Activated T-cell treated with anti-CD3 and anti-CD28 coated beads, Interleukin-2, amount 50 U/mL, for 24 hours (primary cell): ENCODE measurements around the gene CDC25C.
A peak's percentile ranks its signal among the peaks of the same experiment; 100 is the strongest.
"Not testable (repeated sequence)": the region's sequence is repeated elsewhere in the genome, so short reads cannot be mapped to it uniquely, and the experiment has no call there.

ENCODE experiments used
- DNase-seq: peaks from one replicate; pipeline ENCODE4 v3.0.0-alpha.2; 2020
- H3K27ac Mint-ChIP-seq: 2 replicates; pipeline ENCODE4 v1.8.0; 2020; ENCODE audit warnings: mild to moderate bottlenecking, mixed read lengths
- H3K27me3 Mint-ChIP-seq: 2 replicates; pipeline ENCODE4 v1.8.0; 2020; ENCODE audit warnings: mixed read lengths
- H3K36me3 Mint-ChIP-seq: 2 replicates; pipeline ENCODE4 v1.8.0; 2020; ENCODE audit warnings: low read depth, mixed read lengths
- H3K4me1 Mint-ChIP-seq: 2 replicates; pipeline ENCODE4 v1.8.0; 2020; ENCODE audit warnings: low read depth, mixed read lengths
- H3K4me3 Mint-ChIP-seq: 2 replicates; pipeline ENCODE4 v1.8.0; 2020; ENCODE audit warnings: mild to moderate bottlenecking, moderate library complexity, mixed read lengths
- H3K9me3 Mint-ChIP-seq: 2 replicates; pipeline ENCODE4 v1.8.0; 2020; ENCODE audit warnings: mixed read lengths

CDC25C gene

GRCh38 chr5:138275379-138275782 lies 56.2 kb downstream of the CDC25C start:
- no peak for DNase-seq
- Mint-ChIP-seq H3K4me1 (peaks cover 12% of the 10 kb centered on the region), H3K36me3 (no peaks in the 10 kb centered on the region), H3K27ac (no peak overlapping the region), H3K27me3 (peaks cover 40% of the 10 kb centered on the region), H3K4me3 (no peak overlapping the region), H3K9me3 (no peaks in the 10 kb centered on the region)

GRCh38 chr5:138274189-138274853 lies 57.3 kb downstream of the CDC25C start, which contains the start of gene GFRA3:
Gene GFRA3, minus strand, starts transcription at chr5:138274621. Its CDS starts 197 bp downstream, at chr5:138274424.
- DNase-seq, result peak; percentile 34
- Mint-ChIP-seq H3K27me3 (peaks cover 40% of the 10 kb centered on the region), H3K4me3 (peak within 1 kb of the TSS; percentile 49), H3K9me3 (no peaks in the 10 kb centered on the region), H3K36me3 (no peaks in the 10 kb centered on the region), H3K4me1 (peaks cover 12% of the 10 kb centered on the region), H3K27ac (no peak within 1 kb of the TSS)

GRCh38 chr5:138273834-138274188 lies 57.8 kb downstream of the CDC25C start:
- no peak overlapping the region for H3K27ac Mint-ChIP-seq
- no peak for DNase-seq
- peaks cover 43% of the 10 kb centered on the region for H3K27me3 Mint-ChIP-seq
- peak overlapping the region; percentile 49 for H3K4me3 Mint-ChIP-seq
- H3K9me3 Mint-ChIP-seq, result no peaks in the 10 kb centered on the region
- no peaks in the 10 kb centered on the region for H3K36me3 Mint-ChIP-seq
- H3K4me1 Mint-ChIP-seq, result peaks cover 12% of the 10 kb centered on the region

GRCh38 chr5:138272681-138273080 lies 58.9 kb downstream of the CDC25C start:
- H3K36me3 Mint-ChIP-seq, result no peaks in the 10 kb centered on the region
- DNase-seq, result no peak
- H3K27me3 Mint-ChIP-seq, result peaks cover 45% of the 10 kb centered on the region
- no peak overlapping the region for H3K4me3 Mint-ChIP-seq
- H3K27ac Mint-ChIP-seq, result no peak overlapping the region
- peaks cover 12% of the 10 kb centered on the region for H3K4me1 Mint-ChIP-seq
- no peaks in the 10 kb centered on the region for H3K9me3 Mint-ChIP-seq

GRCh38 chr5:138271281-138271680 lies 60.3 kb downstream of the CDC25C start:
- peaks cover 12% of the 10 kb centered on the region for H3K4me1 Mint-ChIP-seq
- H3K9me3 Mint-ChIP-seq, result no peaks in the 10 kb centered on the region
- no peak for DNase-seq
- H3K27me3 Mint-ChIP-seq, result peaks cover 46% of the 10 kb centered on the region
- no peaks in the 10 kb centered on the region for H3K36me3 Mint-ChIP-seq
- H3K27ac Mint-ChIP-seq, result no peak overlapping the region
- no peak overlapping the region for H3K4me3 Mint-ChIP-seq

GRCh38 chr5:138264183-138264582 lies 67.4 kb downstream of the CDC25C start:
- Mint-ChIP-seq H3K27ac (no peak overlapping the region), H3K36me3 (no peaks in the 10 kb centered on the region), H3K4me3 (no peak overlapping the region), H3K27me3 (peaks cover 20% of the 10 kb centered on the region), H3K9me3 (no peaks in the 10 kb centered on the region), H3K4me1 (peaks cover 7% of the 10 kb centered on the region)
- DNase-seq, result no peak

- no peak for DNase-seq
- no peak overlapping the region for H3K4me3 Mint-ChIP-seq
- H3K9me3 Mint-ChIP-seq, result no peaks in the 10 kb centered on the region
- no peaks in the 10 kb centered on the region for H3K36me3 Mint-ChIP-seq
- H3K27ac Mint-ChIP-seq, result peak overlapping the region; percentile 7
- peaks cover 7% of the 10 kb centered on the region for H3K4me1 Mint-ChIP-seq
- peaks cover 16% of the 10 kb centered on the region for H3K27me3 Mint-ChIP-seq
Observed at GRCh38 chr5:138263581-138263980, 68.0 kb downstream of the CDC25C start.

- no peaks in the 10 kb centered on the region for H3K36me3 Mint-ChIP-seq
- no peaks in the 10 kb centered on the region for H3K9me3 Mint-ChIP-seq
Observed at GRCh38 chr5:138258704-138259292, 72.8 kb downstream of the CDC25C start.

GRCh38 chr5:138257583-138257982 lies 74.0 kb downstream of the CDC25C start:
- H3K36me3 Mint-ChIP-seq, result no peaks in the 10 kb centered on the region
- no peaks in the 10 kb centered on the region for H3K9me3 Mint-ChIP-seq
- no peak for DNase-seq
- H3K4me3 Mint-ChIP-seq, result no peak overlapping the region
- no peaks in the 10 kb centered on the region for H3K4me1 Mint-ChIP-seq
- H3K27me3 Mint-ChIP-seq, result no peaks in the 10 kb centered on the region
- H3K27ac Mint-ChIP-seq, result no peak overlapping the region

More at GRCh38 chr5:138258704-138259292, 72.8 kb downstream of the CDC25C start:
- no peak for DNase-seq
- Mint-ChIP-seq H3K27ac (no peak overlapping the region), H3K4me1 (peaks cover 5% of the 10 kb centered on the region), H3K4me3 (no peak overlapping the region), H3K27me3 (no peaks in the 10 kb centered on the region)

GRCh38 chr5:138252944-138253343 lies 78.7 kb downstream of the CDC25C start:
- Mint-ChIP-seq H3K9me3 (no peaks in the 10 kb centered on the region), H3K4me3 (no peak overlapping the region)

GRCh38 chr5:138247800-138248199 lies 83.8 kb downstream of the CDC25C start:
- not testable (repeated sequence) for H3K27ac Mint-ChIP-seq, H3K4me3 Mint-ChIP-seq

More at GRCh38 chr5:138252944-138253343, 78.7 kb downstream of the CDC25C start:
- DNase-seq, result no peak
- Mint-ChIP-seq H3K27ac (no peak overlapping the region), H3K36me3 (no peaks in the 10 kb centered on the region), H3K4me1 (no peaks in the 10 kb centered on the region), H3K27me3 (peaks cover 4% of the 10 kb centered on the region)

GRCh38 chr5:138246822-138247221 lies 84.8 kb downstream of the CDC25C start:
- Mint-ChIP-seq H3K4me3 (no peak overlapping the region), H3K27ac (no peak overlapping the region), H3K9me3 (no peaks in the 10 kb centered on the region), H3K36me3 (no peaks in the 10 kb centered on the region), H3K4me1 (peaks cover 2% of the 10 kb centered on the region), H3K27me3 (peaks cover 31% of the 10 kb centered on the region)
- no peak for DNase-seq

More at GRCh38 chr5:138247800-138248199, 83.8 kb downstream of the CDC25C start:
- H3K9me3 Mint-ChIP-seq, DNase-seq, H3K36me3 Mint-ChIP-seq, H3K4me1 Mint-ChIP-seq: not testable (repeated sequence)
- peaks cover 22% of the 10 kb centered on the region for H3K27me3 Mint-ChIP-seq

GRCh38 chr5:138246334-138246733 lies 85.3 kb downstream of the CDC25C start:
- DNase-seq, result no peak
- Mint-ChIP-seq H3K27me3 (peaks cover 34% of the 10 kb centered on the region), H3K4me3 (no peak overlapping the region), H3K27ac (no peak overlapping the region), H3K9me3 (no peaks in the 10 kb centered on the region), H3K36me3 (no peaks in the 10 kb centered on the region), H3K4me1 (peaks cover 5% of the 10 kb centered on the region)

GRCh38 chr5:138245717-138246116 lies 85.9 kb downstream of the CDC25C start:
- Mint-ChIP-seq H3K27ac (no peak overlapping the region), H3K9me3 (no peaks in the 10 kb centered on the region), H3K27me3 (peaks cover 40% of the 10 kb centered on the region), H3K4me3 (no peak overlapping the region), H3K36me3 (no peaks in the 10 kb centered on the region), H3K4me1 (peaks cover 12% of the 10 kb centered on the region)
- DNase-seq, result no peak

- DNase-seq, result no peak
Observed at GRCh38 chr5:138243794-138244193, 87.8 kb downstream of the CDC25C start.

More at GRCh38 chr5:138243794-138244193, 87.8 kb downstream of the CDC25C start:
- Mint-ChIP-seq H3K27ac (no peak overlapping the region), H3K4me1 (peaks cover 15% of the 10 kb centered on the region), H3K4me3 (no peak overlapping the region), H3K27me3 (peaks cover 50% of the 10 kb centered on the region), H3K36me3 (no peaks in the 10 kb centered on the region), H3K9me3 (no peaks in the 10 kb centered on the region)
